Measurements from ENCODE around the gene FCSK.
A peak's percentile ranks its signal among the peaks of the same experiment; 100 is the strongest.
"Not testable (repeated sequence)": the region's sequence is repeated elsewhere in the genome, so short reads cannot be mapped to it uniquely, and the experiment has no call there.

The FCSK gene

GRCh38 chr16:70430667-70431536 is 23.5 kb upstream of the FCSK start:
- no peak overlapping the region for H3K4me3 ChIP-seq (ENCODE audit: low read depth, low read length)

- H3K4me3 ChIP-seq (ENCODE audit: low read depth, low read length), result no peak overlapping the region
These were observed 22.1 kb upstream of the FCSK start for GRCh38 chr16:70432356-70432722.

DNA sequence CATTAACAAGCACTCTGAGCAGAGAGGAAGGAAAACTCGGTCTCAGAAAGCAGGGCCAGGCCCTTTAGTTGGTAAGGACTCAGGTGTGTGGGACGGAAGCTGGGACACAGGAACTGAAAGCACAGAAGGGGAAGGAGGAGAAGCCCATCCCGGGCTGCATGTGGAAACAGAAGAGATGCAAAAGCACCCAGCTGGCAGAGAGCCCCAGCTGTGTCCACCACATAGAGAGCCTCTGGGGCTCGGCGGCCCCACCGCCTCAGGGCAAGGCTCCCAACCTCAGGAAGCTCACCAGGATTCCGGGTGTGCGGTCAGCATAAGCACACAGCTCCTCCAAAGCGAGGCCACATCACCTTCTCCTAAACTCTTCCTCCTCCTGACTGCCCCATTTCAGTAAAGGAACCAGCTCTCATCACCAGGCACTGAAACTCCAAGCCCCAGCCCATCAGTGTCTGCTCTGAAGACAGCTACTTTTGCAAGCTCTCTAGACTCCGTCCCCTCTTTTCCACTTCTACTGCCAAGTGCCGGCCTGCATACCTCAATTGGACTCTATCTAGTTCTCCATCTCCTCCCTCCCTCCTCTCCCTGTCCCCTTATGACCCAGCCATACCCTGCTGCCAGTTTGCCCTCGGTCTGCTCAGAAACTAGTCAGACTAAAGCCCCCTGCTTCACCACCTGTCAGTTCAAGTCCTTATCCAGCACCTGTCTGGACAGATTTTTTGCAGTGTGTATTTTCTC is 21.5 kb upstream of the FCSK start:
- no peak overlapping the region for H3K4me3 ChIP-seq (ENCODE audit: low read depth, low read length)

GRCh38 chr16:70433458-70434103 is 20.8 kb upstream of the FCSK start:
- H3K4me3 ChIP-seq (ENCODE audit: low read depth, low read length), result no peak overlapping the region

GRCh38 chr16:70434484-70435260 is 19.7 kb upstream of the FCSK start:
- H3K4me3 ChIP-seq (ENCODE audit: low read depth, low read length), result no peak overlapping the region

DNA sequence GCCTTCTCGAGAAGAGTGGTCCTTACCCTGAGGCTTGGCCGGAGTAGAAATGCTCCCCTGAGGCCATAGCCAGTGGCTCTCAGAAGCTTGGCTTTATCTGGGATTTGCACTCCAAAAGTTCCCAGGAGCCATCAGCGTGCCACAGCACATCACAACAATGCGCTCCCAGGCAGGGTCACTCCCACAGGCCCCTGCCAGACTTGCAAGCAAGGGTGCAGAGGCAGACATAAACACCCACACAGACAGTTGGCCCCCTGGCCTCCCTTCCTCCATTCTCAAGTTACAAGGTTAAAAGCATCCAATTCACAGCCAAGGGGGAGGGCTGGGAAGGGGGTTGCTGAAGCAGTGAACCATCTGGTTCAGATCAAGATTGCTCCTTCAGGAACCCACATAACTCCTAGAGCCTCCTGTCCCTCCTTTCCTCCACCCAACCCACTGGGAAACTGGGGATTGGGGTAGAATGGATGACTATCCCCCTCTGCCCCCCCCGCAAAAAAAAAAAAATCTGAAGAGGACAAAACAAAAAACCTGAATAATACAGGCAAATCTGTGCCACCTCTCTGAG is 17.3 kb upstream of the FCSK start:
- no peak overlapping the region for H3K4me3 ChIP-seq (ENCODE audit: low read depth, low read length)

DNA sequence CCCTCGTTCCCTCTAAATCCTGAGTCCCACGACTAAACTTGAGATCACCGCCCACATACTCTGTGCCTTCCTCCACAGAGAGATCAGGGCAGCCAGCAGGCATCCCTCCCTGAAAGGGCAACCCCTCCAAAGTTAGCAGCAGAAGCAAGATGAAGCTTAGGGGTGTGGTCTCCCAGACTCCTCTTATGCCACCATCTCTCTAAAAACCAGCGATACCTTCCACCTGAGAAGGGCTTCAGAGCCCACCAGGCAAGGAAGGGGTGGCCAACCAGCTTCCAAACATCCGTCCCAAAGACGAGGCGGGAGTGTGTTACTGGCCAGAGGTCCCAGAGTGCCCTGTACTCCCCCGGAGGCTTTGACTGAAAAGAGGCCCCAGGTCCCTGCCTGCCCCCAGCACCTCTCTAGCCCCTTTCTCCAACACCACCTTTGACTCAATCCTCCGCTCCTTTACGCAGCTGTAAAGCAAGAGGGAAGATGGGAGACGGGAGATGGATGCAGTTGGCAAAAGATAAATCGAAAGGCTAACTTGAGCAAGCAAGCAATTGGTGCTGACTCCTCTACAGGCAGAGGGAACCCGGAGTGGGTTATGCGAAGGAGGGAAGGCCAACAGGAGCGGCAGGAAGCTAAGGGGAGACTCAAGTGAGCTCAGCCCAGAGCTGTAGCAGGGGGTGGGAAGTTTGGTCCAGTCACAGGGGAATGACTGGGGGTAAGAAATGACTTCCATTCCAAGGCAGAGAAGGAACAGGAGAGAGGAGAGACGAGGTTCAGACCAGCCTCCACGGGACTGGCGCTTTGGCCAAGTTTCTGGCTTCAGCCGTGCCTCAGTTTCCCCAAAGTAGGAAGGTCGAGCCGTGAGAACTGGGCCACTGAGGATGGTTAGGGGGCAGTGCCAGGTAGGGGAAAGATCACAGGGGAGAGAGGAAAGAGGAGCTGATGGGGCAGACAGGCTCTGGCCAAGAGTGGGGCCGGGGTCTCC is 16.5 kb upstream of the FCSK start:
- peak overlapping the region; percentile 54 for H3K4me3 ChIP-seq (ENCODE audit: low read depth, low read length)

DNA sequence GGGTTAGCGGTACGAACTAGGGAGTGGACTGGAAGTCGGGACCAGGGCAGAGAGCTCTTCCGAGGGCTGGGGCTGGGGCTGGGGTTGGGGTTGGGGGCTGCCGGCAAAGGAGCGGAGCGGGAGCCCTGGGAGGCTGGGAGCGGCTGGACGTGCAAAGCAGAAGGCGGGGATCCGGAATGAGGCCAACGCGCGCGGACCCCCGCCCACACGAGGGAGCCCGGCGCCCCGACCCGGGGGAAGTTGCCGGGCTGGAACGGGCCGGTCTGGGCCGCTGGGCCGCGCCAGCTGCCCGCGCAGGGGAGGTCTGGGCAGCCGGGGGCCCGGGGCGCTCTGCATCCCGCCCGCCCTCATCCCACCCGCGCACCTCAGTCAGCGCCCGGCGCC is 15.8 kb upstream of the FCSK start:
- H3K4me3 ChIP-seq (ENCODE audit: low read depth, low read length), result peak overlapping the region; percentile 54

GRCh38 chr16:70438969-70439862 is 15.2 kb upstream of the FCSK start, which contains the start of gene ST3GAL2:
ST3GAL2 (minus strand) TSS chr16:70439100; CDS start chr16:70398530, 40,570 bp downstream.
- peak within 1 kb of the TSS; percentile 72 for H3K4me3 ChIP-seq (ENCODE audit: low read depth, low read length)

DNA sequence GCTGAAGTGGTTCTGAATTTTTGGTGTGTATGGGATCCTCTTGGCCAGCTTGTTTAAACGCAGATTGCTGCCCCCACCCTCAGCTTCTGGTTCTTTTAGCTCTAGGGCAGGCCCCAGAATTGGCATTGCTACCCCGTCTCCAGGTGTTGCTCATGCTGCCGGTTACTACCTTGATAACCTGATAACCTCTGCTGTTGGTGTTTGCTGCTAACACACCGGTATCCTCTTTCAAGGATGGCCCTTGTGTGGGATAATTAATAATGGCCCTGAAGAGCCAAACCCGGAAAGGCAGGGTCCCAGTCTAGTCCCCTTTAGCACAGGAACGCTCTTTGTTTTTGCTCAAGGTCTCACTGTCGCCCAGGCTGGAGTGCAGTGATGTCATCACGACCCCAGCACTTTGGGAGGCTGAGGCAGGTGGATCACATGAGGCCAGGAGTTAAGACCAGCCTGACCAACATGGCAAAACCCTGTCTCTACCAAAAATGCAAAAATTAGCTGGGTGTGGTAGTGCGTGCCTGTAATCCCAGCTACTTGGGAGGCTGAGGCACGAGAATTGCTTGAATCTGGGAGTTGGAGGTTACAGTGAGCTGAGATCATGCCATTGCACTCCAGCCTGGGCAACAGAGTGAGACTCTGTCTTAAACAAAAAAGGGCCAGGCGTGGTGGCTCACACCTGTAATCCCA is 14.2 kb upstream of the FCSK start:
- H3K4me3 ChIP-seq (ENCODE audit: low read depth, low read length), result peak overlapping the region; percentile 72

DNA sequence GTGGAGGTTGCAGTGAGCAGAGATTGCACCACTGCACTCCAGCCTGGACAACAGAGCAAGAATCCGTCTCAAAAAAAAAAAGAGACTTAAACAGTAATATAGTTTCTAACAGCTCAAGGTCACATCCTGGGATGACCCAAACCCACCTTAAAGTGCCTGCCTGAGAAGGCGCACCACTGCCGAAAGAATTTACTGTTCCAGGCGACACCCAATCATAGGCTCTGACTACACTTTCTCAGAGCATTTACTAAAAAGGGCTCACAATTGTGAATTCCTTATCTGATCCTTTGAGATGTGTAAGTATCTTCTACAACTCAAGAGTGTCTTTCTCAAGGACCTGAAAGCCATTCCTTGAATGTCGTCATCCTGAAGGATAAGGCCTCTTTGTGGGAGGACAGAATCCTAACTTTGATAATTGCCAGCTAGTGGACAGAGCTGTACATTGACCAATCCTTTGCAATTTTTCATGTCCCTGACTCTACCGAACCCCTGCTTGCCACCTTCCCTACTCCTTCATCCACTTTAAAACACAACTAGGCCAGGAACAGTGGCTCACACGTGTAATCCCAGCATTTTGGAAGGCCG is 12.9 kb upstream of the FCSK start:
- H3K4me3 ChIP-seq (ENCODE audit: low read depth, low read length), result no peak overlapping the region

- H3K4me3 ChIP-seq (ENCODE audit: low read depth, low read length), result no peak overlapping the region
These were observed 12.1 kb upstream of the FCSK start for GRCh38 chr16:70442344-70442743.

GRCh38 chr16:70444249-70445063 is 9.9 kb upstream of the FCSK start:
- no peak overlapping the region for H3K4me3 ChIP-seq (ENCODE audit: low read depth, low read length)

GRCh38 chr16:70448075-70448474 is 6.3 kb upstream of the FCSK start:
- no peak overlapping the region for H3K4me3 ChIP-seq (ENCODE audit: low read depth, low read length)

DNA sequence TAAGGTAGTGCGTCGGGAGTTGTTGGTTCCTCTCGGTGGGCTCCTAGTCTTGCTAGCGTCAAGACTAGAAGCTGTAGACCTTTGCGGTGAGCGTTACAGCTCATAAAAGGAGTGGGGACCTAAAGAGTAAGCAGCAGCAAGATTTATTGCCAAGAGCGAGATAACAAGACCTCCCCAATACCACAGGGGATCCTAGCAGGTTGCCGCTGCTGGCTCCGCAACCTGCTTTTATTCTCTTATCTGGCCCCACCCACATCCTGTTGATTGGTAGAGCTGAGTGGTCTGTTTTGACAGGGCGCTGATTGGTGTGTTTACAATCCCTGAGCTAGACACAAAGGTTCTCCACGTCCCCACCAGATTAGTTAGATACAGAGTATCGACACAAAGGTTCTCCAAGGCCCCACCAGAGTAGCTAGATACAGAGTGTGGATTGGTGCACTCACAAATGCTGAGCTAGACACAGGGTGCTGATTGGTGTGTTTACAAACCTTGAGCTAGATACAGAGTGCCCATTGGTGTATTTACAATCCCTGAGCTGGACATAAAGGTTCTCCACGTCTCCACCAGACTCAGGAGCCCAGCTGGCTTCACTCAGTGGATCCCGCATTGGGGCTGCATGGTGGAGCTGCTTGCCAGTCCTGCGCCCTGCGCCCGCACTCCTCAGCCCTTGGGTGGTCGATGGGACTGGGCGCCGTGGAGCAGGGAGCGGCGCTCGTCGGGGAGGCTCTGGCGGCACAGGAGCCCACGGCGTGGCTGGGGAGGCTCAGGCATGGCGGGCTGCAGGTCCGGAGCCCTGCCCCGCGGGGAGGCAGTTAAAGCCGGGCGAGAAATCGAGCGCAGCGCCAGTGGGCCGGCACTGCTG is 4.0 kb upstream of the FCSK start:
- not testable (repeated sequence) for H3K4me3 ChIP-seq (ENCODE audit: low read depth, low read length)

DNA sequence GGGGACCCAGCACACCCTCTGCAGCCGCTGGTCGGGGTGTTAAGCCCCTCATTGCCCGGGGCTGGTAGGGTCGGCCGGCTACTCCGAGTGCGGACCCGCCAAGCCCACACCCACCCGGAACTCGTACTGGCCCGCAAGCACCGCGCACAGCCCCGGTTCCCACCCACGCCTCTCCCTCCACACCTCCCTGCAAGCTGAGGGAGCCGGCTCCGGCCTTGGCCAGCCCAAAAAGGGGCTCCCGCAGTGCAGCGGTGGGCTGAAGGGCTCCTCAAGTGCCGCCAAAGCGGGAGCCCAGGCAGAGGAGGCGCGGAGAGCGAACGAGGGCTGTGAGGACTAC is 3.4 kb upstream of the FCSK start:
- not testable (repeated sequence) for H3K4me3 ChIP-seq (ENCODE audit: low read depth, low read length)

Data from iPS-11a (cell line).